IPS-20b (cell line): ENCODE measurements around the gene KDM4B.

ENCODE experiments used
- H3K27ac ChIP-seq: one replicate; pipeline ENCODE4 v1.5.1; 2013; ENCODE audit warnings: low read length
- H3K27me3 ChIP-seq: 2 replicates; pipeline ENCODE4 v1.6.1; 2013; ENCODE audit warnings: mild to moderate bottlenecking, low read length, inconsistent platforms; ENCODE audit not compliant: insufficient read depth
- H3K36me3 ChIP-seq: 2 replicates; pipeline ENCODE4 v1.6.1; 2013; ENCODE audit warnings: low read depth, mild to moderate bottlenecking, inconsistent platforms, low read length, moderate library complexity; ENCODE audit not compliant: insufficient read depth
- H3K4me1 ChIP-seq: 2 replicates; pipeline ENCODE4 v1.6.1; 2013; ENCODE audit warnings: mild to moderate bottlenecking, control low read depth, inconsistent platforms, low read length, moderate library complexity; ENCODE audit not compliant: insufficient read depth
- H3K4me3 ChIP-seq: 2 replicates; pipeline ENCODE4 v1.5.1; 2013; ENCODE audit warnings: mild to moderate bottlenecking, low read length, inconsistent platforms
- H3K9ac ChIP-seq: 2 replicates; pipeline ENCODE4 v1.6.1; 2013; ENCODE audit warnings: low read depth, mild to moderate bottlenecking, inconsistent platforms, low read length, moderate library complexity
- H3K9me3 ChIP-seq: 2 replicates; pipeline ENCODE4 v1.6.1; 2013; ENCODE audit warnings: mild to moderate bottlenecking, low read depth, low read length, inconsistent platforms; ENCODE audit not compliant: insufficient read depth

The KDM4B gene

GRCh38 chr19:4987256-4987655, 18.3 kb downstream of the KDM4B start:
- no peak overlapping the region for H3K9ac ChIP-seq
- peaks cover 5% of the 10 kb centered on the region; the same call in 1 of the 2 replicates for H3K4me1 ChIP-seq
- H3K27ac ChIP-seq = no peak overlapping the region
- H3K27me3 ChIP-seq = no peaks in the 10 kb centered on the region
- no peaks in the 10 kb centered on the region for H3K36me3 ChIP-seq
- no peak overlapping the region for H3K4me3 ChIP-seq
- H3K9me3 ChIP-seq = no peaks in the 10 kb centered on the region

GRCh38 chr19:4987692-4988370, 18.9 kb downstream of the KDM4B start:
- no peak overlapping the region for H3K27ac ChIP-seq
- no peak overlapping the region for H3K9ac ChIP-seq
- H3K4me3 ChIP-seq = no peak overlapping the region
- H3K4me1 ChIP-seq = peaks cover 5% of the 10 kb centered on the region; the same call in 1 of the 2 replicates
- H3K9me3 ChIP-seq = no peaks in the 10 kb centered on the region
- H3K27me3 ChIP-seq = no peaks in the 10 kb centered on the region
- H3K36me3 ChIP-seq = no peaks in the 10 kb centered on the region

- no peak overlapping the region for H3K9ac ChIP-seq
- no peaks in the 10 kb centered on the region for H3K36me3 ChIP-seq
- H3K27ac ChIP-seq = no peak overlapping the region
- H3K4me3 ChIP-seq = no peak overlapping the region
- H3K27me3 ChIP-seq = no peaks in the 10 kb centered on the region
- H3K9me3 ChIP-seq = no peaks in the 10 kb centered on the region
- H3K4me1 ChIP-seq = peaks cover 2% of the 10 kb centered on the region; the same call in 1 of the 2 replicates
Observed at GRCh38 chr19:4988770-4989251, 19.9 kb downstream of the KDM4B start.

GRCh38 chr19:4990306-4990705, 21.4 kb downstream of the KDM4B start:
- Histone ChIP-seq H3K27ac (no peak overlapping the region), H3K27me3 (no peaks in the 10 kb centered on the region), H3K9me3 (no peaks in the 10 kb centered on the region), H3K4me1 (no peaks in the 10 kb centered on the region), H3K4me3 (no peak overlapping the region), H3K9ac (no peak overlapping the region), H3K36me3 (no peaks in the 10 kb centered on the region)

DNA sequence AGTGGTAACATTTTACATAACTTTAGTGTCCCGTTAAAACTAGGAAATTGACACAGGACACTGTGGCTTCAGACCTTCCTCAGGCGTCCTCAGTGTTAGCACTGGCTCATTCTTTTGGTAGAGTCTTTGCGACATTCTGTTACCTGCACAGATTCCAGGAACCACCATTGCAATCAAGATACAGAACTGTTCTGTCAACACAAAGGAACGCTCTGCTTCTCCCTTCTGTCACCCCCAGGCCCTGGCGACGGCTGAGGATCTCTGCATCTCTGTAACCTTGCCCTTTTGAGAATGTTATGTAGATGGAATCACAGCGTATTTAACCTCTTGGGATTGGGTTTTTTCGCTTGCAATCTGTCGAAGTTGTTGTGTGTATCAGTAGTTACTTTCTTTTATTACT, 22.6 kb downstream of the KDM4B start:
- Histone ChIP-seq H3K9ac (no peak overlapping the region), H3K27me3 (no peaks in the 10 kb centered on the region), H3K4me3 (no peak overlapping the region), H3K4me1 (no peaks in the 10 kb centered on the region), H3K27ac (no peak overlapping the region), H3K9me3 (no peaks in the 10 kb centered on the region), H3K36me3 (no peaks in the 10 kb centered on the region)

DNA sequence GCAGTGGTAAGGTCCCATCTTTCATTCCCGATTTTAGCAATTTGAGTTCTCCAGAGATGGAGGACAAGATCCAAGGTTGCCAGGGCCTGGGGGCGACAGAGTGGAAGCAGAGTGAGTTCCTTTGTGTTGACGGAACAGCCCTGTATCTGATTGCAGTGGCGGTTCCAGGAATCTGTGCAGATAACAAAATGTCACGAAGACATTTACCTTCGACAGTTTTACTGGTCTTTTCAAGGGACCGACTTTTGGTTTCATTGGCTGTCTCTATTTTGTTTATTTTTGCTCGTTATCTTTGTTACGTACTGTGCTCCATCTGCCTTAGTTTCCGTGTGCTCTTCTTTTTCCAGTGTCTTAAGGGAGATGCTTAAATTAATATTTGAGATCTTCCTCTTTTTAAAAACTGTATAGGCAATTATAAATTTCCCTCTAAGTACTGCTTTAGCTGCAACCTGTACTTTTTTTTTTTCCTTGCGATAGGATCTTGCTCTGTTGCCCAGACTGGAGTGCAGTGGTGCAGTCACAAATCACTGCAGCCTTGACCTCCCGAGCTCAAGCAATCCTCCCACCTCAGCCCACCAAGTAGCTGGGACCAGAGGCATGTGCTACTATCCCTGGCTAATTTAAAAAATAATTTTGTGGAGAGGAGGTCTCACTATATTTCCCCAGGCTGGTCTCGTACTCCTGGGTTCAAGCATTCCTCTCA, 23.2 kb downstream of the KDM4B start:
- H3K9me3 ChIP-seq = no peaks in the 10 kb centered on the region
- H3K4me1 ChIP-seq = no peaks in the 10 kb centered on the region
- H3K4me3 ChIP-seq = no peak overlapping the region
- H3K36me3 ChIP-seq = no peaks in the 10 kb centered on the region
- no peaks in the 10 kb centered on the region for H3K27me3 ChIP-seq
- no peak overlapping the region for H3K27ac ChIP-seq
- no peak overlapping the region for H3K9ac ChIP-seq

DNA sequence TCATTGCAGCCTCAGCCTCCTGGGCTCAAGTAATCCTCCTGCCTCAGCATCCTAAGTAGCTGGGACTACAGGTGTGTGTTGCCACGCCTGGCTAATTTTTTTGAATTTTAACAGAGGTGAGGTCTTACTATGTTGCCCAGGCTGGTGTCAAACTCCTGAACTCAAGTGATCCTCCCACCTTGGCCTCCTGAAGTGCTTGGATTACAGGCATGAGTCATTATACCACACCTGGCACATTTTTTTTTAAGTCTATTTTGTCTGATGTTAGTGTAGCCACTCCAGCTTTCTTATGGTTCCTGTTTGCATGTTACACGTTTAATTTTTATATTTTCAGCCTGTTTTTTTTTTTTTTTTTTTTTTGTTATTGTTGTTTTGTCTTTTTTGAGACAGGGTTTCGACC, 24.8 kb downstream of the KDM4B start:
- H3K9ac ChIP-seq = no peak overlapping the region
- H3K27ac ChIP-seq = no peak overlapping the region
- H3K4me1 ChIP-seq = no peaks in the 10 kb centered on the region
- H3K36me3 ChIP-seq = no peaks in the 10 kb centered on the region
- H3K27me3 ChIP-seq = no peaks in the 10 kb centered on the region
- H3K4me3 ChIP-seq = no peak overlapping the region
- H3K9me3 ChIP-seq = no peaks in the 10 kb centered on the region

GRCh38 chr19:4996701-4997100, 27.8 kb downstream of the KDM4B start:
- H3K9ac ChIP-seq = no peak overlapping the region

DNA sequence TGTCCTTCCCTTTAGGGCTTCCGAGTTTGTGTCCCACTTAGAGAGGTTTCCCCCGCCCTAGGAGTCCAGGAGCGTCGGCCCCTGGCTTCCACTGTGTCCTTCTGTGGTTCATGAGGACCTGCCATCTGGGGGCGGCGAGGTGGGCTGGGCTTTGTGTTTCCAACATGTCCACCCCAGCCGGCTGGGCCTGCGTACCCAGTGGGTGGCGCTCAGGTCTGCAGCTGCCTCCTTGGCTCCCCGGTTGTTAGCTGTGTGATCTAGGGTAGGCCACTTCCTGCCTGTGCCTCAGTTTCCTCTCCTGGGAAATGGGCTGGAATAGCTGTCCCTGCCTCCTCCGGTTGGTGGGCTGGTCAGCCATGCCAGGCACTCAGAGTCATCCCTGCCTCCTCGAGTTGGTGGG, 28.4 kb downstream of the KDM4B start:
- no peaks in the 10 kb centered on the region for H3K9me3 ChIP-seq
- H3K4me3 ChIP-seq = no peak overlapping the region
- no peaks in the 10 kb centered on the region for H3K4me1 ChIP-seq
- no peaks in the 10 kb centered on the region for H3K36me3 ChIP-seq
- no peak overlapping the region for H3K9ac ChIP-seq
- no peaks in the 10 kb centered on the region for H3K27me3 ChIP-seq
- H3K27ac ChIP-seq = no peak overlapping the region

More at GRCh38 chr19:4996701-4997100, 27.8 kb downstream of the KDM4B start:
- H3K36me3 ChIP-seq = no peaks in the 10 kb centered on the region
- H3K9me3 ChIP-seq = no peaks in the 10 kb centered on the region
- H3K27me3 ChIP-seq = no peaks in the 10 kb centered on the region
- H3K4me3 ChIP-seq = no peak overlapping the region
- no peak overlapping the region for H3K27ac ChIP-seq
- no peaks in the 10 kb centered on the region for H3K4me1 ChIP-seq

DNA sequence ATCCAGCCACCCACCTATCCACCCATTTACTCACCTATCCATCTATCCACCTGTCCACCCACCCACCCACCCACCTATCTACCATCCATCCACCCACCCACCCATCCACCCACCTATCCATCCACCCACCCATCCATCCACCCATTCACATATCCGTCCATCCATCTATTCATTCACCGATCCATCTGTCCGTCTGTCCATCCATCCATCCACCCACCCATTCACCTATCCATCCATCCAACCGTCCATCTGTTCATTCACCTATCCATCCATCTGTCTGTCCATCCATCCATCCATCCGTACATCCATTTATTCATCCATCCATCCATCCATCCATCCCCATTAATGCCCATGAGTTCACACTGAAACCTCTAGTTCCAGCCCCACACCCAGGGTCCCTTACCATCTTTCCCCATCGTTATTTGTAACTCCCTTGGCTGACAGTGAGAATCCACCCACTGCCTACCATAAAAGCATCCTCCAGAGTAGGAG, 31.3 kb downstream of the KDM4B start:
- H3K36me3 ChIP-seq = no peaks in the 10 kb centered on the region
- H3K27me3 ChIP-seq = no peaks in the 10 kb centered on the region
- H3K4me3 ChIP-seq = no peak overlapping the region
- H3K4me1 ChIP-seq = no peaks in the 10 kb centered on the region
- H3K9me3 ChIP-seq = no peaks in the 10 kb centered on the region
- no peak overlapping the region for H3K9ac ChIP-seq
- H3K27ac ChIP-seq = no peak overlapping the region

DNA sequence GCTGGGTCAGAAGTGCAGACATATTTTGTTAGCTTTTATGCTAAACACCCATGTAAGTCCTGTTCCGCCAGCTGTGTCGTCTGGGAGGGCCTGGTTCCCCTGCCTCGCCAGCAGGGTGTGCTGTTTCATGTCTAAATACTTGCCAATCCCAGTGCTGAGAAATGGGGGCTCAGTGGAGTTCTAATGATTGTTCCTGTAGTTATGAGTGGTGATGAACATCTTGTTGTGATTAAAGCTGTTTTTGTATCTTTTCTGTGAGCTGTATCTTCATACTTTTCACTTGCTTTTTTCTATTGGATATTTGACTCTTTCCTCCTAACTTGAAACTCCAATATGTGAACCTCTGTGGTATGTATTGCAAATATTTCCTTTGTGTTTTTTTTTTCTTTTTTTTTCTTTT, 32.7 kb downstream of the KDM4B start:
- Histone ChIP-seq H3K36me3 (no peaks in the 10 kb centered on the region), H3K27ac (no peak overlapping the region), H3K9ac (no peak overlapping the region), H3K9me3 (no peaks in the 10 kb centered on the region), H3K4me3 (no peak overlapping the region), H3K27me3 (no peaks in the 10 kb centered on the region), H3K4me1 (no peaks in the 10 kb centered on the region)

- no peaks in the 10 kb centered on the region for H3K27me3 ChIP-seq
- no peak overlapping the region for H3K9ac ChIP-seq
- no peaks in the 10 kb centered on the region for H3K4me1 ChIP-seq
- H3K36me3 ChIP-seq = no peaks in the 10 kb centered on the region
- H3K27ac ChIP-seq = no peak overlapping the region
- no peaks in the 10 kb centered on the region for H3K9me3 ChIP-seq
- no peak overlapping the region for H3K4me3 ChIP-seq
Observed at GRCh38 chr19:5002143-5002542, 33.2 kb downstream of the KDM4B start.
